Central memory CD8-positive, alpha-beta T cell (primary cell): Measurements from ENCODE around the gene CDHR3.
A peak's percentile ranks its signal among the peaks of the same experiment; 100 is the strongest.
"Not testable (repeated sequence)": the region's sequence is repeated elsewhere in the genome, so short reads cannot be mapped to it uniquely, and the experiment has no call there.

ENCODE experiments used
- ATAC-seq: fragments of 150-1000 bp; cut with Tn5 transposase; replicated peaks from 2 replicates; pipeline ENCODE4 v1.10.0; 2022; ENCODE audit warnings: mild to moderate bottlenecking, moderate FRiP score, moderate number of reproducible peaks; ENCODE audit not compliant: poor library complexity, severe bottlenecking; ENCODE audit errors: extremely low read depth
- DNase-seq, 2 donors: peaks; one replicate each; pipeline ENCODE4 v3.0.0; 2021; ENCODE audit warnings: low spot score in 2 of 2
- H3K27ac Mint-ChIP-seq: one replicate; pipeline ENCODE4 v1.8.0; 2022; ENCODE audit warnings: low read depth, mild to moderate bottlenecking, moderate library complexity, mixed read lengths
- H3K27me3 Mint-ChIP-seq: one replicate; pipeline ENCODE4 v1.8.0; 2022; ENCODE audit warnings: mixed read lengths
- H3K36me3 Mint-ChIP-seq: one replicate; pipeline ENCODE4 v1.8.0; 2022; ENCODE audit warnings: mild to moderate bottlenecking, moderate library complexity, mixed read lengths; ENCODE audit not compliant: insufficient read depth
- H3K4me1 Mint-ChIP-seq: one replicate; pipeline ENCODE4 v1.8.0; 2022; ENCODE audit warnings: mixed read lengths
- H3K4me3 Mint-ChIP-seq: one replicate; pipeline ENCODE4 v1.8.0; 2022; ENCODE audit warnings: mild to moderate bottlenecking, moderate library complexity, mixed read lengths
- H3K9me3 Mint-ChIP-seq: one replicate; pipeline ENCODE4 v1.8.0; 2022; ENCODE audit warnings: mixed read lengths

The CDHR3 gene

GRCh38 chr7:105940109-105940508 is 23.0 kb upstream of the CDHR3 start:
- Mint-ChIP-seq H3K36me3 (peaks cover 3% of the 10 kb centered on the region), H3K4me1 (no peaks in the 10 kb centered on the region), H3K27ac (peak overlapping the region; percentile 54), H3K27me3 (no peaks in the 10 kb centered on the region), H3K9me3 (no peaks in the 10 kb centered on the region), H3K4me3 (no peak overlapping the region)
- DNase-seq (no peak), ATAC-seq (no peak)

DNA sequence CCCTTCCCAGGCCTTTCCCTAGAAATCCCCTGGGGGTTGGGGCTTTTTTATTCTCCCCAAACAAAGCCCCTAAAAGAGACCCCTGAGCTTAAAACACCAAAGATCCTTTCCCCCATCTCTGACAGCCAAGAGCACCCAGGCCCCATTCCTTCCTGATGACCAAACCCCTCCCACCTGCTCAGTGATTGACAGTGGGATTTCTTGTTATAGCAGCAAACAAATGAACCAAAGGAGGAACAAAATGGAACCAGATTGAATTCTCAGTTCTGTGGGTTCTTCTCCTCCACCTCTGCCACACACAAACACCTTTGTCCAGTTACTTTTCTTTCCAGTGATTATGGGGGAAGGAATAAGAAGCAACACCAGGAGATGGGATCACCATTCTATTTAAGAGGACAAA is 21.5 kb upstream of the CDHR3 start:
- Mint-ChIP-seq H3K9me3 (no peaks in the 10 kb centered on the region), H3K27me3 (no peaks in the 10 kb centered on the region), H3K36me3 (peaks cover 3% of the 10 kb centered on the region), H3K4me1 (no peaks in the 10 kb centered on the region), H3K4me3 (no peak overlapping the region), H3K27ac (no peak overlapping the region)
- DNase-seq (no peak), ATAC-seq (no peak)

DNA sequence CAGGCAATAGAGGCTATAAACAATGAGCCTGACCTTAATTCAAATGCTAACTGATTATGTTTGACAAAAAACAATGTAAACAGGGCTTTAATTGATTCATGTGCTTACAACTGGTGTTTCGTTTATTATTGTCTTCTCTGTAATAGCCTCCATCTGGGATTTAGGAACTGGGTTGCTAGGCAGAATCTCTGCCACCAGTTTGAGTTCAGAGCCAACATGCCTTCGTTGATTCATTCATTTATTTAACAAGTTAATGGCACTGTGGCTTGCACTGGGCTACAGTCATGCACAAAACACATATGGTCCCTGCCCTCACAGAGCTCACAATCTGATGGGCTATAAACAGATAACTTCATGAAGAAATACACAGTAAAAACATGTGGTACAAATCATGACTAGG is 19.6 kb upstream of the CDHR3 start:
- H3K27ac Mint-ChIP-seq, result peak overlapping the region; percentile 72
- no peaks in the 10 kb centered on the region for H3K27me3 Mint-ChIP-seq

GRCh38 chr7:105945848-105946247 is 17.2 kb upstream of the CDHR3 start:
- DNase-seq, result no peak
- ATAC-seq, result no peak
- H3K27me3 Mint-ChIP-seq, result no peaks in the 10 kb centered on the region
- no peak overlapping the region for H3K27ac Mint-ChIP-seq
- no peaks in the 10 kb centered on the region for H3K9me3 Mint-ChIP-seq
- H3K4me3 Mint-ChIP-seq, result no peak overlapping the region
- peaks cover 3% of the 10 kb centered on the region for H3K36me3 Mint-ChIP-seq
- no peaks in the 10 kb centered on the region for H3K4me1 Mint-ChIP-seq

More for the DNA sequence above, 19.6 kb upstream of the CDHR3 start:
- Mint-ChIP-seq H3K9me3 (no peaks in the 10 kb centered on the region), H3K4me1 (no peaks in the 10 kb centered on the region), H3K36me3 (peaks cover 3% of the 10 kb centered on the region), H3K4me3 (no peak overlapping the region)
- DNase-seq, result no peak
- no peak for ATAC-seq

DNA sequence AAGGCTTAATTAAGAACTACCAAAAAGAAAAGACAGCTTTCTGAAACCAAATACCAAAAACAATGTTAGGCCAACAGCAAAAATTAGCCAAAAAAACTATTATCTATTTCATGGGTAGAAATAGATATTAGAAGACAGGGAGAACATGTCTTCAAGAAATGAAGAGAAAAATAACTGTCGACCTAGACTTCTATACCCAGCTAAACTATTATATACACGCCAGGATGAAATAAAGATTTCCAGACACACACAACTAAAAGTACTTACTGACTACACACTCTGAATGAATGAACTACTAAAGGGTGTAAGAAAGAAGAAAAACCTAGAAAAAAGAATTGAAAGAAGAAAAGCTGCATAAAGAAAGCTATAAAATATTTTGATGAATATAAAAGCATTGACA is 11.5 kb upstream of the CDHR3 start:
- Mint-ChIP-seq H3K36me3 (peaks cover 1% of the 10 kb centered on the region), H3K4me3 (no peak overlapping the region), H3K9me3 (no peaks in the 10 kb centered on the region), H3K27me3 (no peaks in the 10 kb centered on the region), H3K4me1 (no peaks in the 10 kb centered on the region), H3K27ac (no peak overlapping the region)
- DNase-seq, result no peak
- no peak for ATAC-seq

- H3K27me3 Mint-ChIP-seq, result no peaks in the 10 kb centered on the region
- no peak for ATAC-seq
- H3K4me1 Mint-ChIP-seq, result no peaks in the 10 kb centered on the region
- no peaks in the 10 kb centered on the region for H3K9me3 Mint-ChIP-seq
- no peak overlapping the region for H3K4me3 Mint-ChIP-seq
- no peak for DNase-seq
- no peak overlapping the region for H3K27ac Mint-ChIP-seq
- H3K36me3 Mint-ChIP-seq, result peaks cover 1% of the 10 kb centered on the region
Measured at GRCh38 chr7:105952917-105953595, 10.0 kb upstream of the CDHR3 start.

DNA sequence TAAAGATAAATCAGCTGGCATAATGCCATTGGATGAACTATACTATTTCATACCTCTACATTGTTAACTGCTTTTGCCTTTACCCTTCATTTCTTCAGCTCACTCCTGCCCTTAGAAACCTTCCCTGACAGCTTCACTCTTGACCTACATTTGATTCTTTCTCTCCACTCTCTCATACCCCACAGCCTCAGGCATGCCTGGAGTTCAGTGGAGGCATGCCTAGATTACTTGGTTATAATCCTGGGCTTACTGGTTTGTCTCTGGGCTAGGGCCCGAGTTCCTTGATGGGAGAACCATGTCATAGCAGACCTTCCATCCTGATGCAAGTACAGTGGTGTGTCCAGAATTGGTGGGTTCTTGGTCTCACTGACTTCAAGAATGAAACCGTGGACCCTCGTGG is 8.4 kb upstream of the CDHR3 start:
- no peaks in the 10 kb centered on the region for H3K4me1 Mint-ChIP-seq
- no peak for ATAC-seq

GRCh38 chr7:105955651-105956466 is 7.2 kb upstream of the CDHR3 start:
- H3K36me3 Mint-ChIP-seq, H3K4me1 Mint-ChIP-seq, ATAC-seq, DNase-seq, H3K9me3 Mint-ChIP-seq, H3K27ac Mint-ChIP-seq, H3K4me3 Mint-ChIP-seq, H3K27me3 Mint-ChIP-seq: not testable (repeated sequence)

More for the DNA sequence above, 8.4 kb upstream of the CDHR3 start:
- Mint-ChIP-seq H3K27ac (no peak overlapping the region), H3K27me3 (no peaks in the 10 kb centered on the region), H3K4me3 (no peak overlapping the region), H3K36me3 (peaks cover 1% of the 10 kb centered on the region), H3K9me3 (no peaks in the 10 kb centered on the region)
- DNase-seq, result no peak

- no peaks in the 10 kb centered on the region for H3K4me1 Mint-ChIP-seq
- peaks cover 1% of the 10 kb centered on the region for H3K36me3 Mint-ChIP-seq
- H3K27me3 Mint-ChIP-seq, result peaks cover 13% of the 10 kb centered on the region
- H3K9me3 Mint-ChIP-seq, result no peaks in the 10 kb centered on the region
- H3K27ac Mint-ChIP-seq, result no peak overlapping the region
- ATAC-seq (no peak), DNase-seq (no peak)
- no peak overlapping the region for H3K4me3 Mint-ChIP-seq
Measured at GRCh38 chr7:105958012-105958411, 5.1 kb upstream of the CDHR3 start.

DNA sequence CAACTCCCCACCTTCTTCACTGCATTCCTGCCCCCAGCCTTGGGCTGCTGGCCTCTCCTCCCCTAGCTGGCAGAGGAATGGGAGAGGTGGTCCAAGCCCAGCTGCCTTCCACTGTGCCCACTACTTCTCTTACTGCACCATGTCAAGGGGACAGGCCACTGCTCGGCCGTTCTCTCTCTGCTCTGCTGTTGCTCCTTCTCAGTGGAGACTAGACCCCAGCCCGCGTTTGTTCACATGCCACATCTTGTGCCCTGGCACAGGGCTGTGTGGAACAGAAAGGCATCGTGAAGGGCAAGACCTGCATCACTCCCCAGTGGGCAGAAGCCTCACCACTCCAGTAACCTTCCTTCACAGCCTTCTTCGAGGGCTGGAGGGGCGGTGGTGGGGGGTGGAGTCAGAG is 711 bp upstream of the CDHR3 start:
- no peaks in the 10 kb centered on the region for H3K9me3 Mint-ChIP-seq
- DNase-seq (no peak), ATAC-seq (no peak)
- H3K27me3 Mint-ChIP-seq, result peaks cover 15% of the 10 kb centered on the region
- no peak overlapping the region for H3K4me3 Mint-ChIP-seq
- H3K36me3 Mint-ChIP-seq, result no peaks in the 10 kb centered on the region
- no peaks in the 10 kb centered on the region for H3K4me1 Mint-ChIP-seq
- H3K27ac Mint-ChIP-seq, result no peak overlapping the region

GRCh38 chr7:105971845-105972244 is 8.8 kb downstream of the CDHR3 start:
- no peak for DNase-seq
- H3K27me3 Mint-ChIP-seq, result no peaks in the 10 kb centered on the region
- no peaks in the 10 kb centered on the region for H3K36me3 Mint-ChIP-seq
- no peak overlapping the region for H3K27ac Mint-ChIP-seq
- no peak overlapping the region for H3K4me3 Mint-ChIP-seq
- H3K9me3 Mint-ChIP-seq, result no peaks in the 10 kb centered on the region
- no peaks in the 10 kb centered on the region for H3K4me1 Mint-ChIP-seq
- no peak for ATAC-seq

DNA sequence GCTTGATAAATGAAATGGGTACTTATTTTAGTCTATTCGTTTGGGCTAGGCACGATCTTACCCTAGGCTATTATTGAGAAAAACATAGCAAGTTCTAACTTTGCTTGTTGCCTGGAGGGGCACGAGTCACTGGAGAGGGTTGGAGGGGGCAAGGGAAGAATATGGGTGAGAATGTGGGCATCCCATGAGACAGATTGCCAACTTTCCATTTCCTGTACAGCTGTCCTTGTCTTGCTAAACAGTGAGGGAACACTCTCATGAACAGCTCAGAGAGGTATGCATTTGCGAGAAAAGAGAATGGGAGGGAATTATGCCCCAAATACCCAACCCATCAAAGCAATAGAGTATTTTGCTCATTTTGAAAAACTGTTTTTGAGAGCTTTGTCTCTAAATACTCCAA is 9.2 kb downstream of the CDHR3 start:
- Mint-ChIP-seq H3K27ac (no peak overlapping the region), H3K4me1 (no peaks in the 10 kb centered on the region), H3K27me3 (no peaks in the 10 kb centered on the region), H3K9me3 (no peaks in the 10 kb centered on the region), H3K36me3 (no peaks in the 10 kb centered on the region), H3K4me3 (no peak overlapping the region)
- ATAC-seq, result no peak
- DNase-seq, result no peak

- Mint-ChIP-seq H3K27ac (no peak overlapping the region), H3K9me3 (no peaks in the 10 kb centered on the region), H3K4me3 (no peak overlapping the region), H3K36me3 (no peaks in the 10 kb centered on the region), H3K27me3 (no peaks in the 10 kb centered on the region), H3K4me1 (no peaks in the 10 kb centered on the region)
- ATAC-seq (no peak), DNase-seq (no peak)
Measured at GRCh38 chr7:105974471-105974870, 11.4 kb downstream of the CDHR3 start.
